Lung (tissue), 12 donors: ENCODE data around the gene DYNLT4. TPM values are rescaled to one million over a fixed set of nuclear protein-coding genes. Genes with fewer than 3 reads are reported as not detected.
"Not testable (repeated sequence)": the region's sequence is repeated elsewhere in the genome, so short reads cannot be mapped to it uniquely, and the experiment has no call there.

Experiments used
- ATAC-seq: fragments of 200-7000 bp; cut with Tn5 transposase; one replicate; pipeline ENCODE4 v1.9.1; 2020; ENCODE audit warnings: moderate number of reproducible peaks; ENCODE audit not compliant: insufficient read depth, low FRiP score
- DNase-seq, 3 donors: peaks; one replicate each; pipeline ENCODE4 v3.0.0-alpha.2; 2013 to 2017
- H3K27ac ChIP-seq, 2 donors: one replicate each; pipeline ENCODE4 v1.5.1; 2013; ENCODE audit warnings: mild to moderate bottlenecking in 2 of 2, moderate library complexity in 2 of 2, control low read depth in 1 of 2, inconsistent platforms in 1 of 2, low read depth in 1 of 2, low read length in 1 of 2
- H3K27me3 ChIP-seq, 3 donors: one replicate each; pipeline ENCODE4 v1.5.1; 2013; ENCODE audit warnings: low read length in 2 of 3; ENCODE audit not compliant: control insufficient read depth in 3 of 3, insufficient read depth in 3 of 3
- H3K36me3 ChIP-seq, 4 donors: one replicate each; pipeline ENCODE4 v1.5.1; 2013; ENCODE audit warnings: low read length in 4 of 4, mild to moderate bottlenecking in 1 of 4, moderate library complexity in 1 of 4; ENCODE audit not compliant: control insufficient read depth in 4 of 4, insufficient read depth in 4 of 4
- H3K4me1 ChIP-seq, 5 donors: one replicate each; pipeline ENCODE4 v1.5.1; 2013; ENCODE audit warnings: low read length in 5 of 5, mild to moderate bottlenecking in 2 of 5, moderate library complexity in 1 of 5; ENCODE audit not compliant: control insufficient read depth in 5 of 5, insufficient read depth in 5 of 5
- H3K4me3 ChIP-seq: one replicate; pipeline ENCODE4 v1.5.1; 2013; ENCODE audit warnings: mild to moderate bottlenecking, control low read depth, moderate library complexity
- H3K9ac ChIP-seq, 2 donors: one replicate each; pipeline ENCODE4 v1.5.1; 2013; ENCODE audit warnings: low read length in 2 of 2, control low read depth in 1 of 2; ENCODE audit not compliant: insufficient read depth in 1 of 2
- H3K9me3 ChIP-seq, 4 donors: one replicate each; pipeline ENCODE4 v1.5.1; 2013; ENCODE audit warnings: low read length in 3 of 4, mild to moderate bottlenecking in 1 of 4, moderate library complexity in 1 of 4; ENCODE audit not compliant: control insufficient read depth in 4 of 4, insufficient read depth in 3 of 4
- WGBS, 2 donors: extraction: QIAGEN DNeasy Blood & Tissue Kit; methylation state at CpG; one replicate each; pipeline ENCODE4 v1.1.7; 2013; 5-methylcytosine and 5-hydroxymethylcytosine counted together
- polyA plus RNA-seq, 2 donors: library from polyadenylated mRNA; stranded (reverse); fragments of 200-250 nt; gene quantifications; one replicate each; pipeline ENCODE4 v1.2.1, GENCODE V29; 2013
- total RNA-seq, 2 donors: library from RNA; depleted of rRNA in 1 of 2; stranded (reverse); fragments of >200 nt in 1 of 2; gene quantifications; one replicate each; pipeline ENCODE4 v1.2.1, GENCODE V29; 2014 to 2021
- TF ChIP-seq, protein P1 (sequence below): IDR thresholded peaks from 2 replicates; pipeline ENCODE4 v1.5.1; 2012; ENCODE audit warnings: mild to moderate bottlenecking; ENCODE audit errors: control extremely low read depth, extremely low read depth
- donor health status: control.
- donor health status: control.
- donor health status: Bipolar disorder and iron deficiency.
- donor health status: healthy.
- donor health status: DM: yes; HTN: yes; CAD: no.

DYNLT4 gene
- total and polyA plus RNA-seq, 4 donors, result 1.7 to 13.0 (median 4.2) TPM

GRCh38 chr1:44842862-44843655, 35.9 kb upstream of the DYNLT4 start, which contains the start of gene PTCH2:
TSS of gene PTCH2 (minus strand) at chr1:44843253. CDS start at chr1:44842932, 321 bp downstream.
- ATAC-seq, result peak; percentile 74
- Histone ChIP-seq H3K4me1 (peaks cover 0 to 32% (median 4%) of the 10 kb centered on the region in 5 donors), H3K36me3 (no peaks in the 10 kb centered on the region), H3K9me3 (no peaks in the 10 kb centered on the region), H3K4me3 (peak within 1 kb of the TSS; percentile 19), H3K27ac (peak within 1 kb of the TSS in 1 of 2 donors; percentile 10), H3K9ac (peak within 1 kb of the TSS; percentile 42 to 55), H3K27me3 (no peaks in the 10 kb centered on the region)
- TF ChIP-seq, protein P1, sequence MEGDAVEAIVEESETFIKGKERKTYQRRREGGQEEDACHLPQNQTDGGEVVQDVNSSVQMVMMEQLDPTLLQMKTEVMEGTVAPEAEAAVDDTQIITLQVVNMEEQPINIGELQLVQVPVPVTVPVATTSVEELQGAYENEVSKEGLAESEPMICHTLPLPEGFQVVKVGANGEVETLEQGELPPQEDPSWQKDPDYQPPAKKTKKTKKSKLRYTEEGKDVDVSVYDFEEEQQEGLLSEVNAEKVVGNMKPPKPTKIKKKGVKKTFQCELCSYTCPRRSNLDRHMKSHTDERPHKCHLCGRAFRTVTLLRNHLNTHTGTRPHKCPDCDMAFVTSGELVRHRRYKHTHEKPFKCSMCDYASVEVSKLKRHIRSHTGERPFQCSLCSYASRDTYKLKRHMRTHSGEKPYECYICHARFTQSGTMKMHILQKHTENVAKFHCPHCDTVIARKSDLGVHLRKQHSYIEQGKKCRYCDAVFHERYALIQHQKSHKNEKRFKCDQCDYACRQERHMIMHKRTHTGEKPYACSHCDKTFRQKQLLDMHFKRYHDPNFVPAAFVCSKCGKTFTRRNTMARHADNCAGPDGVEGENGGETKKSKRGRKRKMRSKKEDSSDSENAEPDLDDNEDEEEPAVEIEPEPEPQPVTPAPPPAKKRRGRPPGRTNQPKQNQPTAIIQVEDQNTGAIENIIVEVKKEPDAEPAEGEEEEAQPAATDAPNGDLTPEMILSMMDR, result no peak
- 1 to 2% methylated on average over 72 of the region's 72 CpGs for WGBS, 2 donors
- peak; percentile 94 to 96 (median 96) for DNase-seq

DNA sequence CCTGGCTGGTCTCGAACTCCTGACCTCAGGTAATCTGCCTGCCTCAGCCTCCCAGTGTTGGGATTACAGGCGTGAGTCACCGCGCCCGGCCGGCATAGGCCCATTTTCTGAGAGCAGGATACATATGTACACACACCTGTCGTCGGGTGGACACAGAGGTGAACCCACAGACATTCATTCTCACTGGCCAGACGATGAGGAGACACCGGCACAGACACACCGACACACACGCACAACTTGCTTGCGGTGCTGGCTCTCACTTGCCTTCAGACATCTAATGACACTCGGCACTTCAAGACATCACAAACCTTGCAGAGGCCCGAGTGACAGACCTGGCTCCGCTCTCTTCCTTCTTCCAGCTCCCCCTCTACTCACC, 35.3 kb upstream of the DYNLT4 start:
- WGBS, 2 donors, result 72% methylated on average over 16 of the region's 16 CpGs
- no peak overlapping the region for H3K4me3 ChIP-seq
- no peak for ATAC-seq
- no peak overlapping the region for H3K27ac ChIP-seq
- peaks cover 0 to 26% (median 4%) of the 10 kb centered on the region in 5 donors for H3K4me1 ChIP-seq
- no peaks in the 10 kb centered on the region for H3K36me3 ChIP-seq
- no peaks in the 10 kb centered on the region for H3K27me3 ChIP-seq
- TF ChIP-seq, protein P1, result no peak
- DNase-seq, result peak in 2 of 3 donors; percentile 20 to 27
- H3K9me3 ChIP-seq, result no peaks in the 10 kb centered on the region
- H3K9ac ChIP-seq, result peak overlapping the region; percentile 42 to 55

DNA sequence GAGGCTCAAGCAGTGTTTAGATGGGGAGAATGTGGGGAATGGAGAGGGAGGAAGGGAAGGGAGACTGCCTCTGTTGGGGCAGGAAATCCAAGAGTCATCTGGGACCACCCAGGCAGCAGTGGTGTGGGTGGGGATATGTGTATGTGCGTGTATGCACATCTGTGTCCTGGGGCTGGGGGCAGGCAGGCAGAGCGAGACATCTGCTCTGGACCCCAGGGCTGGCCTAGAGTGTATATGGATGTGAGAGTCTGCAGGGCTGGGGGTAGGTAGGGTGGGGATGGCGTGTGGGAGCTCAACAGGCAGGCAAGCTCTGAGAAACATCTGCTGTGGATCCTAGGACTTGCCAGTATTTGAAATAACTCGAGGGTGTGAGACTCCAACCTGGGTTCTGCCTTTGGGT, 32.4 kb upstream of the DYNLT4 start:
- peak; percentile 66 to 79 (median 76) for DNase-seq
- WGBS, 2 donors, result 74 to 89% methylated on average over 4 of the region's 4 CpGs

GRCh38 chr1:44838294-44838693, 31.1 kb upstream of the DYNLT4 start:
- WGBS, 2 donors, result 94 to 95% methylated on average over 11 of the region's 11 CpGs
- H3K9ac ChIP-seq, DNase-seq, H3K4me3 ChIP-seq, ATAC-seq, H3K36me3 ChIP-seq, H3K27me3 ChIP-seq, H3K9me3 ChIP-seq, H3K27ac ChIP-seq: not testable (repeated sequence)
- H3K4me1 ChIP-seq, result peaks cover 0 to 19% (median 4%) of the 10 kb centered on the region in 5 donors

More for the DNA sequence above, 32.4 kb upstream of the DYNLT4 start:
- Histone ChIP-seq H3K27me3 (no peaks in the 10 kb centered on the region), H3K9ac (no peak overlapping the region), H3K27ac (no peak overlapping the region), H3K9me3 (no peaks in the 10 kb centered on the region), H3K4me1 (peaks cover 0 to 25% (median 4%) of the 10 kb centered on the region in 5 donors), H3K36me3 (peaks cover 0 to 7% (median 0%) of the 10 kb centered on the region in 4 donors), H3K4me3 (no peak overlapping the region)
- no peak for ATAC-seq
- TF ChIP-seq, protein P1, result no peak
